K562 treated with DMSO at 1 percent for 48 hours (cell line): Measurements from ENCODE around the gene LCE5A. TPM values are rescaled to one million over a fixed set of nuclear protein-coding genes. Genes with fewer than 3 reads are reported as not detected.

Source experiments
- total RNA-seq: library from RNA; unstranded; fragments of 300-600 nt; gene quantifications from 2 replicates; pipeline ENCODE4 v1.2.3, GENCODE V29; 2022; ENCODE audit warnings: low replicate concordance; ENCODE audit errors: extremely low read depth

Gene LCE5A, protein sequence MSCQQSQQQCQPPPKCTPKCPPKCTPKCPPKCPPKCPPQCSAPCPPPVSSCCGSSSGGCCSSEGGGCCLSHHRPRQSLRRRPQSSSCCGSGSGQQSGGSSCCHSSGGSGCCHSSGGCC
- not detected in 2 replicates for total RNA-seq

DNA sequence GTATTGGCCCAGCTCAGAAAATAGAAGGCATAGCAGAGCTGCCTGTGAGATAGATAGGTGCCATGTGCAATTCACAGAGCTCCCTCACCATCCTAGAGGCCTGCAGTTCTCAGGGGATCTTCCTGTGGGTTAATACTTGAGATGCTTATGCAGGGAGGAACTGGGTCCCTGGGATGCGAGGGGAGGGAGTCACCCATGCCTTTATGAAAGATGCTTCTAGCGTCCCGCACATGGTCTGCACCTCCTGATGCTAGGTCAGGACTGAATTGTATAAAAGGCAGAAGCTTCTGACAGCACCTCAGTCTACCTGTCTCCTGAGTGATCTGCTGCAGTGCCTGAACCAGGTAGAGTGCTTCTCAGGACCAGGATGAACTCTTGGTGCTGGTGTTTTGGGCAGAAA lies at the start of gene LCE5A:
LCE5A (plus strand) TSS at position 301 of the 400 bp plus-strand sequence. CDS start 732 bp downstream, outside the sequence.

Other genes starting within 250 kb of the LCE5A start
- not detected in 2 replicates for gene FLG, start 185.6 kb upstream of the LCE5A start, total RNA-seq
- gene FLG2, start 150.8 kb upstream of the LCE5A start, total RNA-seq: not detected in 2 replicates
- gene CRNN, start 96.5 kb upstream of the LCE5A start, total RNA-seq: not detected in 2 replicates
- gene CRCT1, start 3.7 kb downstream of the LCE5A start, total RNA-seq: not detected in 2 replicates
- gene LCE3E, start 56.0 kb downstream of the LCE5A start, total RNA-seq: not detected in 2 replicates
- not detected in 2 replicates for gene LCE3D, start 69.7 kb downstream of the LCE5A start, total RNA-seq
- not detected in 2 replicates for gene LCE3C, start 89.4 kb downstream of the LCE5A start, total RNA-seq
- gene LCE3B, start 103.0 kb downstream of the LCE5A start, total RNA-seq: not detected in 2 replicates
- gene LCE3A, start 112.3 kb downstream of the LCE5A start, total RNA-seq: not detected in 2 replicates
- gene LCE2D, start 152.6 kb downstream of the LCE5A start, total RNA-seq: not detected in 2 replicates
- not detected in 2 replicates for gene LCE2C, start 164.5 kb downstream of the LCE5A start, total RNA-seq
- gene LCE2B, start 175.3 kb downstream of the LCE5A start, total RNA-seq: not detected in 2 replicates
- gene LCE2A, start 187.5 kb downstream of the LCE5A start, total RNA-seq: not detected in 2 replicates
- gene LCE4A, start 197.4 kb downstream of the LCE5A start, total RNA-seq: not detected in 2 replicates
- not detected in 2 replicates for gene KPRP, start 247.2 kb downstream of the LCE5A start, total RNA-seq